ENCODE results near the gene DDX43. TPM values are rescaled to one million over a fixed set of nuclear protein-coding genes. Genes with fewer than 3 reads are reported as not detected.
"Not testable (repeated sequence)": the region's sequence is repeated elsewhere in the genome, so short reads cannot be mapped to it uniquely, and the experiment has no call there.

Gene DDX43
- total and polyA plus RNA-seq, 4 donors = 0.13 to 0.75 (median 0.22) TPM

DNA sequence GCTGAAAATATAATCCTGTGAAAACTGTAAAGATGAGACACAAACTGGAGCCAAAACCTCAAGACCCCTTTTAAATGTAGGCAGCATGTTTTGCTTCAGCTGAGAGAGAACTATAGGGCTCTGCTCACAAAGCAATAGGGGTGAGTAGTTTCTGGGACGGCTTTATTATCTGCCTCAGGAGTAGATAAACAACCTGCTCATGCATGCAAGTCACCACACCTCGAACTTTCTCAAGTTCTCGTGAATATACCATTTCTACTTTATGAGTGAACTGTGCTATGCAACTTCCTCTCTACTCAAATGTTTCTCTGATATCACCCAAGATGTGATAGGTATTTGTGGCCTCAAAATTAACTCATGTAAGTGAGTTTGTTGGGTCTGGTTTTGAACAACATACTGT is 17.4 kb upstream of the DDX43 start:
- Histone ChIP-seq H3K9me3 (ENCODE audit: control insufficient read depth in 4 of 4, low read length in 3 of 4) (peaks cover 0 to 2% (median under 1%) of the 10 kb centered on the region in 4 donors), H3K9ac (ENCODE audit: low read depth in 1 of 2, low read length in 2 of 2) (no peak overlapping the region), H3K27me3 (ENCODE audit: control insufficient read depth in 4 of 4, insufficient read depth in 4 of 4, low read length in 3 of 4) (no peaks in the 10 kb centered on the region), H3K4me1 (ENCODE audit: control insufficient read depth in 4 of 4, insufficient read depth in 4 of 4, low read length in 3 of 4) (no peaks in the 10 kb centered on the region), H3K27ac (ENCODE audit: low read depth in 1 of 2, low read length in 2 of 2) (no peak overlapping the region), H3K4me3 (ENCODE audit: low read depth in 1 of 3, low read length in 3 of 3) (no peak overlapping the region), H3K36me3 (ENCODE audit: control insufficient read depth in 4 of 4, insufficient read depth in 3 of 4, low read depth in 1 of 4, low read length in 3 of 4) (no peaks in the 10 kb centered on the region)
- no peak for DNase-seq (ENCODE audit: low spot score)
- WGBS = 63% methylated on average over 3 of the region's 3 CpGs
- TF ChIP-seq EGR1 (IDR thresholded peaks at IDR 0.05; ENCODE audit: low read depth in 2 of 2) (no peak), ZBTB33 (IDR thresholded peaks at IDR 0.05) (no peak), FOXA2 (IDR thresholded peaks at IDR 0.05) (no peak), TAF1 (conservative IDR thresholded peaks at IDR 0.05) (no peak), RAD21 (IDR thresholded peaks at IDR 0.05) (no peak), FOXA1 (IDR thresholded peaks at IDR 0.05) (no peak), MAX (IDR thresholded peaks at IDR 0.05) (no peak), REST (IDR thresholded peaks at IDR 0.05) (no peak), SP1 (IDR thresholded peaks at IDR 0.05) (no peak), HNF4A (conservative IDR thresholded peaks at IDR 0.05) (no peak), HNF4G (IDR thresholded peaks at IDR 0.05) (no peak), ATF3 (IDR thresholded peaks at IDR 0.05) (no peak), YY1 (IDR thresholded peaks at IDR 0.05) (no peak), JUND (IDR thresholded peaks at IDR 0.05) (no peak), GABPA (IDR thresholded peaks at IDR 0.05 in 1 of 2, conservative IDR thresholded peaks at IDR 0.05 in 1 of 2) (no peak), RXRA (IDR thresholded peaks at IDR 0.05) (no peak), NR2F2 (IDR thresholded peaks at IDR 0.05) (no peak), CTCF (IDR thresholded peaks at IDR 0.05; ENCODE audit: low read depth, low read length, missing input control) (no peak)

DNA sequence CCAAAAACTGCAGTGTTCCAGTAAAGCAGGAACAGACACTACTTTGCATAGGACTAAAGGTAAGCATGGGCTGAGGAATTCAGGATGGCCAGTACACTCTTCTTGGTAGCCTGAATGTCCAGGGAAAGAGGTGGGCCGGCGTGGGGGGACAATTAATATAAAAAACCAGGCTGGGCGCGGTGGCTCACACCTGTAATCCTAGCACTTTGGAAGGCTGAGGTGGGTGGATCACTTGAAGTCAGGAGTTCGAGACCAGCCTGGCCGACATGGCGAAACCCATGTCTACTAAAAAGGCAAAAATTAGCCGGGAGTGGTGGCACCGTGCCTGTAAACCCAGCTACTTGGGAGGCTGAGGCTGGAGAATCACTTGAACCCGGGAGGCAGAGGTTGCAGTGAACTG is 13.1 kb upstream of the DDX43 start:
- H3K9me3 ChIP-seq (ENCODE audit: control insufficient read depth in 4 of 4, low read length in 3 of 4); H3K27ac ChIP-seq (ENCODE audit: low read depth in 1 of 2, low read length in 2 of 2); H3K4me3 ChIP-seq (ENCODE audit: low read depth in 1 of 3, low read length in 3 of 3); DNase-seq (ENCODE audit: low spot score); H3K4me1 ChIP-seq (ENCODE audit: control insufficient read depth in 4 of 4, insufficient read depth in 4 of 4, low read length in 3 of 4); H3K27me3 ChIP-seq (ENCODE audit: control insufficient read depth in 4 of 4, insufficient read depth in 4 of 4, low read length in 3 of 4); H3K9ac ChIP-seq (ENCODE audit: low read depth in 1 of 2, low read length in 2 of 2); H3K36me3 ChIP-seq (ENCODE audit: control insufficient read depth in 4 of 4, insufficient read depth in 3 of 4, low read depth in 1 of 4, low read length in 3 of 4): not testable (repeated sequence)
- 94% methylated on average over 10 of the region's 10 CpGs for WGBS

Measured in liver (tissue), 9 donors.